Measurements from ENCODE around the gene HDAC4. TPM values are rescaled to one million over a fixed set of nuclear protein-coding genes. Genes with fewer than 3 reads are reported as not detected.

The HDAC4 gene
- total RNA-seq, 1 experiment from 2014 or later = 32.0 TPM

- no peaks in the 10 kb centered on the region for H3K23me2 ChIP-seq (ENCODE audit: insufficient read length, low read depth, low read length, poor library complexity, severe bottlenecking)
- no peak overlapping the region for H4K91ac ChIP-seq (ENCODE audit: insufficient read length, low read depth, low read length)
- H3K9ac ChIP-seq (ENCODE audit: extremely low read depth, insufficient read length, low read length) = no peak overlapping the region
- no peaks in the 10 kb centered on the region for H3K79me1 ChIP-seq (ENCODE audit: insufficient read depth, low read depth, low read length, poor library complexity, severe bottlenecking)
- H3K14ac ChIP-seq (ENCODE audit: insufficient read depth, low read length) = no peak overlapping the region
- DNase-seq = no peak
- no CpG with 5 or more reads among the region's 20 CpGs for WGBS (ENCODE audit: extremely low coverage, insufficient read length, low lambda C conversion rate)
- no peak overlapping the region for H2AK5ac ChIP-seq (ENCODE audit: insufficient read length, low read length)
- H2BK12ac ChIP-seq (ENCODE audit: insufficient read length, low read depth, low read length) = no peak overlapping the region
- H4K5ac ChIP-seq (ENCODE audit: insufficient read length, low read depth, low read length) = no peak overlapping the region
- H3K56ac ChIP-seq (ENCODE audit: insufficient read length, low read depth, low read length) = no peak overlapping the region
- no peaks in the 10 kb centered on the region for H3K9me3 ChIP-seq (ENCODE audit: control insufficient read depth, low read depth, low read length)
- no peak overlapping the region for H2BK5ac ChIP-seq (ENCODE audit: insufficient read length, low read length)
- H3K79me2 ChIP-seq (ENCODE audit: insufficient read depth, low read length) = no peaks in the 10 kb centered on the region
- no peaks in the 10 kb centered on the region for H4K20me1 ChIP-seq (ENCODE audit: control insufficient read depth, insufficient read depth, insufficient read length)
- no peak overlapping the region for H2AFZ ChIP-seq (ENCODE audit: low read length)
- H3K9me3 Mint-ChIP-seq = no peaks in the 10 kb centered on the region
- no peaks in the 10 kb centered on the region for H3K27me3 Mint-ChIP-seq (ENCODE audit: low read depth)
- H3K27me3 ChIP-seq (ENCODE audit: insufficient read depth, low read length) = no peaks in the 10 kb centered on the region
- H3K4me1 Mint-ChIP-seq = peaks cover 0 to 3% of the 10 kb centered on the region in 2 experiments; a peak in 1 of 4 replicates
- no peak overlapping the region for H3K18ac ChIP-seq (ENCODE audit: insufficient read length, low read depth, low read length)
- no peaks in the 10 kb centered on the region for H3K4me1 ChIP-seq (ENCODE audit: insufficient read depth, low read length)
- no peak overlapping the region for H2BK20ac ChIP-seq (ENCODE audit: low read depth, low read length, poor library complexity, severe bottlenecking)
- H3K4ac ChIP-seq (ENCODE audit: low read depth, low read length) = no peak overlapping the region
- H3T11ph ChIP-seq (ENCODE audit: low read length) = no peak overlapping the region
- peak overlapping the region in 1 of 3 experiments; percentile 34; a peak in 1 of 7 replicates for H3K27ac Mint-ChIP-seq
- no peak overlapping the region for H2BK120ac ChIP-seq (ENCODE audit: low read depth, low read length, poor library complexity, severe bottlenecking)
- peaks cover 8 to 26% (median 23%) of the 10 kb centered on the region in 3 experiments; a peak in 6 of 7 replicates for H3K36me3 Mint-ChIP-seq (ENCODE audit: insufficient read depth in 1 of 3, low read depth in 3 of 3)
- H2BK15ac ChIP-seq (ENCODE audit: low read depth, low read length) = no peak overlapping the region
- H3K23ac ChIP-seq (ENCODE audit: insufficient read length, low read depth, low read length) = no peak overlapping the region
- TF ChIP-seq, protein P1, sequence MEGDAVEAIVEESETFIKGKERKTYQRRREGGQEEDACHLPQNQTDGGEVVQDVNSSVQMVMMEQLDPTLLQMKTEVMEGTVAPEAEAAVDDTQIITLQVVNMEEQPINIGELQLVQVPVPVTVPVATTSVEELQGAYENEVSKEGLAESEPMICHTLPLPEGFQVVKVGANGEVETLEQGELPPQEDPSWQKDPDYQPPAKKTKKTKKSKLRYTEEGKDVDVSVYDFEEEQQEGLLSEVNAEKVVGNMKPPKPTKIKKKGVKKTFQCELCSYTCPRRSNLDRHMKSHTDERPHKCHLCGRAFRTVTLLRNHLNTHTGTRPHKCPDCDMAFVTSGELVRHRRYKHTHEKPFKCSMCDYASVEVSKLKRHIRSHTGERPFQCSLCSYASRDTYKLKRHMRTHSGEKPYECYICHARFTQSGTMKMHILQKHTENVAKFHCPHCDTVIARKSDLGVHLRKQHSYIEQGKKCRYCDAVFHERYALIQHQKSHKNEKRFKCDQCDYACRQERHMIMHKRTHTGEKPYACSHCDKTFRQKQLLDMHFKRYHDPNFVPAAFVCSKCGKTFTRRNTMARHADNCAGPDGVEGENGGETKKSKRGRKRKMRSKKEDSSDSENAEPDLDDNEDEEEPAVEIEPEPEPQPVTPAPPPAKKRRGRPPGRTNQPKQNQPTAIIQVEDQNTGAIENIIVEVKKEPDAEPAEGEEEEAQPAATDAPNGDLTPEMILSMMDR (conservative IDR thresholded peaks at IDR 0.05) = no peak
- H4K8ac ChIP-seq (replicated peaks; ENCODE audit: insufficient read length, low read depth, low read length) = no peak overlapping the region
- no peak overlapping the region for H3K4me2 ChIP-seq (ENCODE audit: insufficient read depth, insufficient read length, low read length)
- H3K27ac ChIP-seq (ENCODE audit: insufficient read length, low read depth, low read length) = no peak overlapping the region
- no peak overlapping the region for H3K4me3 Mint-ChIP-seq
Measured at GRCh38 chr2:239055756-239056493, 344.9 kb downstream of the HDAC4 start.
